Karpas-422 (cell line): ENCODE data around the gene C1orf122. TPM values are rescaled to one million over a fixed set of nuclear protein-coding genes. Genes with fewer than 3 reads are reported as not detected.

Experiments
- DNase-seq: peaks from one replicate; pipeline ENCODE4 v3.0.0-alpha.2; 2015
- H2AFZ ChIP-seq: fragments of 200-600 bp; sonication (generic); 2 replicates; pipeline ENCODE4 v1.6.1; 2014; ENCODE audit warnings: antibody characterized with exemption, low read length, mixed read lengths
- H3K27ac ChIP-seq: fragments of 200-600 bp; sonication (generic); 2 replicates; pipeline ENCODE4 v1.5.1; 2014; ENCODE audit warnings: mild to moderate bottlenecking, low read length, moderate library complexity
- H3K27me3 ChIP-seq: fragments of 200-600 bp; sonication (generic); 2 replicates; pipeline ENCODE4 v1.6.1; 2014; ENCODE audit warnings: low read length, mixed read lengths
- H3K36me3 ChIP-seq: fragments of 200-600 bp; sonication (generic); 2 replicates; pipeline ENCODE4 v1.6.1; 2014; ENCODE audit warnings: low read length, mixed read lengths; ENCODE audit not compliant: insufficient read depth
- H3K4me1 ChIP-seq: fragments of 200-600 bp; sonication (generic); 2 replicates; pipeline ENCODE4 v1.6.1; 2014; ENCODE audit warnings: mild to moderate bottlenecking, low read length, mixed read lengths
- H3K4me2 ChIP-seq: fragments of 200-600 bp; sonication (generic); 2 replicates; pipeline ENCODE4 v1.6.1; 2014; ENCODE audit warnings: low read length, low read depth, mild to moderate bottlenecking; ENCODE audit not compliant: poor library complexity, severe bottlenecking
- H3K4me3 ChIP-seq: fragments of 200-600 bp; sonication (generic); 2 replicates; pipeline ENCODE4 v1.5.1; 2014; ENCODE audit warnings: mild to moderate bottlenecking, antibody characterized with exemption, low read length, mixed read lengths
- H3K79me2 ChIP-seq: fragments of 200-600 bp; sonication (generic); 2 replicates; pipeline ENCODE4 v1.6.1; 2014; ENCODE audit warnings: mild to moderate bottlenecking, low read length, mixed read lengths
- H3K9ac ChIP-seq: fragments of 200-600 bp; sonication (generic); 2 replicates; pipeline ENCODE4 v1.6.0; 2014; ENCODE audit warnings: low read length
- H3K9me2 ChIP-seq: fragments of 200-600 bp; sonication (generic), shearing (Covaris generic); replicated peaks from 2 replicates; pipeline ENCODE4 v1.6.0; 2014; ENCODE audit warnings: mild to moderate bottlenecking, low read length, moderate library complexity; ENCODE audit not compliant: insufficient read depth
- H3K9me3 ChIP-seq: fragments of 300-700, 200-600 bp; sonication (generic); 2 replicates; pipeline ENCODE4 v1.6.1; 2014; ENCODE audit warnings: low read length, mixed read lengths
- H4K20me1 ChIP-seq: fragments of 200-600 bp; sonication (generic); 2 replicates; pipeline ENCODE4 v1.6.1; 2014; ENCODE audit warnings: mild to moderate bottlenecking, antibody characterized with exemption, low read length, low read depth; ENCODE audit not compliant: insufficient read depth
- total RNA-seq: library from RNA; depleted of rRNA; stranded (reverse); fragments of >200 nt; shearing (Covaris generic); gene quantifications from 2 replicates; pipeline ENCODE4 v1.2.3, GENCODE V29; 2014; ENCODE audit warnings: low replicate concordance

The C1orf122 gene
- total RNA-seq, 1 experiment from 2014 or later, result 26.2 TPM

- Histone ChIP-seq H3K4me1 (peaks cover 43% of the 10 kb centered on the region), H4K20me1 (peaks cover 14% of the 10 kb centered on the region), H3K27ac (peak overlapping the region; percentile 41), H3K4me2 (peak overlapping the region; percentile 43), H3K27me3 (no peaks in the 10 kb centered on the region), H3K36me3 (peaks cover 10% of the 10 kb centered on the region; the same call in 1 of the 2 replicates), H3K9ac (peak overlapping the region; percentile 5; the same call in 1 of the 2 replicates), H3K9me2 (no peaks in the 10 kb centered on the region), H2AFZ (no peak overlapping the region), H3K9me3 (no peaks in the 10 kb centered on the region), H3K79me2 (peaks cover 52% of the 10 kb centered on the region), H3K4me3 (no peak overlapping the region)
- peak; percentile 94 for DNase-seq
Observed at GRCh38 chr1:37811027-37811655, 3.6 kb downstream of the C1orf122 start.

GRCh38 chr1:37813529-37814145 is 6.0 kb downstream of the C1orf122 start:
- no peak overlapping the region for H3K4me2 ChIP-seq
- no peaks in the 10 kb centered on the region for H4K20me1 ChIP-seq
- peaks cover 33% of the 10 kb centered on the region for H3K79me2 ChIP-seq
- no peak overlapping the region for H2AFZ ChIP-seq
- H3K27ac ChIP-seq, result no peak overlapping the region
- H3K27me3 ChIP-seq, result no peaks in the 10 kb centered on the region
- H3K9me2 ChIP-seq, result no peaks in the 10 kb centered on the region
- H3K4me3 ChIP-seq, result no peak overlapping the region
- no peak overlapping the region for H3K9ac ChIP-seq
- DNase-seq, result no peak
- H3K4me1 ChIP-seq, result peaks cover 32% of the 10 kb centered on the region
- H3K9me3 ChIP-seq, result no peaks in the 10 kb centered on the region
- H3K36me3 ChIP-seq, result peaks cover 6% of the 10 kb centered on the region; the same call in 1 of the 2 replicates

DNA sequence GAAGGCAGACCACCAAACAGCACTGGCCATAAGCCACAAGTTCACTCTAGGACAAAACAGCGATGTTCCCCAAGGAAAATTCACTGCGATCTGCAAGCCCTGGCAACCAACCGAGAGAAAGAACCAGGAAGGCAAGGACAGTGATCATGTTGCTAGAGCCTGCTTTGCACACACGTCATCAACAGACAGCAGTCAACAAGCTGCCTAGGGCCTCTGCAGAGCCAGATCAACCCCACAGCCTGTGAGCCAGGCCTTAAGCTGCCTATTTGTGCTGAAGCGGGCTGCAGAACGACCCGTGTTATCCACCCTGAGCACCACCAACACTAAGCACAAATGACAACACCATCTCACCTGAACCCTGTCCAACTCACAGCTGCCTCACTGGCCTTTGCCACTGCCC is 6.7 kb downstream of the C1orf122 start:
- no peaks in the 10 kb centered on the region for H4K20me1 ChIP-seq
- H3K9me2 ChIP-seq, result no peaks in the 10 kb centered on the region
- no peak overlapping the region for H3K4me2 ChIP-seq
- no peaks in the 10 kb centered on the region for H3K27me3 ChIP-seq
- no peak overlapping the region for H3K27ac ChIP-seq
- H3K4me3 ChIP-seq, result no peak overlapping the region
- H3K9me3 ChIP-seq, result no peaks in the 10 kb centered on the region
- H3K4me1 ChIP-seq, result peaks cover 26% of the 10 kb centered on the region
- DNase-seq, result no peak
- H3K9ac ChIP-seq, result no peak overlapping the region
- H2AFZ ChIP-seq, result no peak overlapping the region
- peaks cover 6% of the 10 kb centered on the region; the same call in 1 of the 2 replicates for H3K36me3 ChIP-seq
- H3K79me2 ChIP-seq, result peaks cover 31% of the 10 kb centered on the region

- peaks cover 14% of the 10 kb centered on the region for H3K79me2 ChIP-seq
- no peak overlapping the region for H3K4me3 ChIP-seq
- no peaks in the 10 kb centered on the region for H3K9me3 ChIP-seq
- no peak for DNase-seq
- H3K27me3 ChIP-seq, result no peaks in the 10 kb centered on the region
- no peaks in the 10 kb centered on the region for H4K20me1 ChIP-seq
- H3K36me3 ChIP-seq, result peaks cover 16% of the 10 kb centered on the region
- no peak overlapping the region for H2AFZ ChIP-seq
- H3K27ac ChIP-seq, result no peak overlapping the region
- no peaks in the 10 kb centered on the region for H3K9me2 ChIP-seq
- no peak overlapping the region for H3K9ac ChIP-seq
- peaks cover 12% of the 10 kb centered on the region for H3K4me1 ChIP-seq
- H3K4me2 ChIP-seq, result no peak overlapping the region
Observed at GRCh38 chr1:37817481-37817880, 9.9 kb downstream of the C1orf122 start.

- Histone ChIP-seq H3K4me3 (no peak overlapping the region), H3K9me3 (no peaks in the 10 kb centered on the region), H3K36me3 (peaks cover 16% of the 10 kb centered on the region), H3K27me3 (no peaks in the 10 kb centered on the region), H3K4me1 (peaks cover 12% of the 10 kb centered on the region), H4K20me1 (no peaks in the 10 kb centered on the region), H3K9me2 (no peaks in the 10 kb centered on the region), H3K9ac (no peak overlapping the region), H3K79me2 (peaks cover 5% of the 10 kb centered on the region), H2AFZ (no peak overlapping the region), H3K4me2 (no peak overlapping the region), H3K27ac (no peak overlapping the region)
- DNase-seq, result no peak
Observed at GRCh38 chr1:37821481-37821880, 13.9 kb downstream of the C1orf122 start.

DNA sequence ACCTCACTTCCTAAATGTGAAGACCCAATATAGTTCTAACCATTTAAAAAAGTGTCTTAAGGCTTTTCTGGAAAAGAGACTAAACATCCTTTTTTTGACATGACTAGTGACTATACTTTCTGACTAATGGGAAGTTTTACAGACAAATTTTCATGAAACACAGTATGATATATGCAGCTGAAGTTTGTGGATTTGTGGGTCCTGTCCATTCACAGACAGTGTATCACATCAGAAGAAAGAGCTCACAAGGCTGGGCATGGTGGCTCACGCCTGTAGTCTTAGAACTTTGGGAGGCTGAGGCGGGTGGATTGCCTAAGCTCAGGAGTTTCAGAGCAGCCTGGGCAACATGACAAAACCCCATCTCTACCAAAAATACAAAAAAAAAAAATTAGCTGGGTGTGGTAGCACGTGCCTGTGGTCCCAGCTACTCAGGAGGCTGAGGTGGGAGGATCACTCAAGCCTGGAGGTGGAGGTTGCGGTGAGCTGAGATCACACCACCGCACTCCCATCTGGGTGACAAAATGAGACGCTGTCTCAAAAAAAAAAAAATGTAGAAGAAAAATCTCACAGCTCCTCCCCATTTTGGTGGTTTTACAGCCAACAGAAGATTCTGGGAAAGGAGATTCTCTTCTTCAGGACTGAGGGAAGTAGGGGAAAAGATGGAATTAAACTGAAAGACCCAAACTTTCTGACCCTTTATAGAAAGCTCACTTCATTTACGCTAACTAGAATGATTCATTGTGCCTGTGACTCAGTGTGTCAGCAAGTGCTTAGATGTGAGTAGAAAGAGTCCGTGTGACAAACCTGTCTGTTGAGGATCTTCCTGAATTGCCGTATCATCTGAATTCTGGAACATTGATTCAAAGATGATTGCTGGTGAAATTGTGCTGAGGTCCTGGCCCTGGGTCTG is 15.6 kb downstream of the C1orf122 start:
- peaks cover 5% of the 10 kb centered on the region; the same call in 1 of the 2 replicates for H3K79me2 ChIP-seq
- DNase-seq, result no peak

GRCh38 chr1:37824001-37824400 is 16.4 kb downstream of the C1orf122 start:
- H3K4me1 ChIP-seq, result peaks cover 12% of the 10 kb centered on the region
- no peak overlapping the region for H3K27ac ChIP-seq
- DNase-seq, result no peak
- peaks cover 6% of the 10 kb centered on the region; the same call in 1 of the 2 replicates for H3K79me2 ChIP-seq
- peaks cover 18% of the 10 kb centered on the region for H3K36me3 ChIP-seq
- no peaks in the 10 kb centered on the region for H3K9me2 ChIP-seq
- H3K9ac ChIP-seq, result no peak overlapping the region
- no peaks in the 10 kb centered on the region for H3K9me3 ChIP-seq
- H2AFZ ChIP-seq, result no peak overlapping the region
- H3K4me2 ChIP-seq, result no peak overlapping the region
- H3K4me3 ChIP-seq, result no peak overlapping the region
- no peaks in the 10 kb centered on the region for H3K27me3 ChIP-seq
- no peaks in the 10 kb centered on the region for H4K20me1 ChIP-seq

More for the DNA sequence above, 15.6 kb downstream of the C1orf122 start:
- H3K4me2 ChIP-seq, result no peak overlapping the region
- H3K9me3 ChIP-seq, result no peaks in the 10 kb centered on the region
- no peak overlapping the region for H3K4me3 ChIP-seq
- no peaks in the 10 kb centered on the region for H3K27me3 ChIP-seq
- peaks cover 12% of the 10 kb centered on the region for H3K4me1 ChIP-seq
- no peaks in the 10 kb centered on the region for H3K9me2 ChIP-seq
- H3K9ac ChIP-seq, result no peak overlapping the region
- no peak overlapping the region for H3K27ac ChIP-seq
- no peak overlapping the region for H2AFZ ChIP-seq
- no peaks in the 10 kb centered on the region for H4K20me1 ChIP-seq
- peaks cover 13% of the 10 kb centered on the region for H3K36me3 ChIP-seq

- H3K4me3 ChIP-seq, result no peak overlapping the region
- H3K4me2 ChIP-seq, result no peak overlapping the region
- H3K9me2 ChIP-seq, result no peaks in the 10 kb centered on the region
Observed at GRCh38 chr1:37825506-37825905, 17.9 kb downstream of the C1orf122 start.

More at GRCh38 chr1:37825506-37825905, 17.9 kb downstream of the C1orf122 start:
- Histone ChIP-seq H3K9me3 (no peaks in the 10 kb centered on the region), H3K36me3 (peaks cover 27% of the 10 kb centered on the region), H3K27me3 (no peaks in the 10 kb centered on the region), H2AFZ (no peak overlapping the region), H3K4me1 (peaks cover 1% of the 10 kb centered on the region), H3K27ac (no peak overlapping the region), H4K20me1 (no peaks in the 10 kb centered on the region), H3K79me2 (peaks cover 3% of the 10 kb centered on the region; the same call in 1 of the 2 replicates), H3K9ac (no peak overlapping the region)
- no peak for DNase-seq
